ENCODE measurements around the gene LRRC2.

LRRC2 gene

GRCh38 chr3:46468753-46469600 is 97.1 kb downstream of the LRRC2 start:
- TF ChIP-seq CTCF (IDR thresholded peaks at IDR 0.05), result no peak
- H3K27ac ChIP-seq, result no peak overlapping the region
- H3K4me3 ChIP-seq, result no peak overlapping the region
- DNase-seq (ENCODE audit: low spot score), result peak; percentile 50

- no peak for TF ChIP-seq CTCF (IDR thresholded peaks at IDR 0.05)
- H3K27ac ChIP-seq, result no peak overlapping the region
- H3K4me3 ChIP-seq, result no peak overlapping the region
- no peak for DNase-seq (ENCODE audit: low spot score)
These were observed 98.5 kb downstream of the LRRC2 start for GRCh38 chr3:46467562-46467961.

- no peak overlapping the region for H3K27ac ChIP-seq
- TF ChIP-seq CTCF (IDR thresholded peaks at IDR 0.05), result no peak
- DNase-seq (ENCODE audit: low spot score), result peak; percentile 16
- no peak overlapping the region for H3K4me3 ChIP-seq
These were observed 99.2 kb downstream of the LRRC2 start for GRCh38 chr3:46466871-46467403.

GRCh38 chr3:46466273-46466672 is 99.8 kb downstream of the LRRC2 start:
- H3K27ac ChIP-seq, result no peak overlapping the region
- H3K4me3 ChIP-seq, result no peak overlapping the region
- peak; percentile 58 for DNase-seq (ENCODE audit: low spot score)
- TF ChIP-seq CTCF (IDR thresholded peaks at IDR 0.05), result no peak
